AG10803 (cell line): ENCODE data around the gene PKP1.

Experiments
- DNase-seq: peaks from one replicate; pipeline ENCODE4 v3.0.0; 2010; ENCODE audit warnings: low read depth
- H3K4me3 ChIP-seq: 2 replicates; pipeline ENCODE4 v1.5.1; 2011; ENCODE audit warnings: mild to moderate bottlenecking, low read length, control low read depth
- CTCF ChIP-seq: conservative IDR thresholded peaks from 2 replicates; pipeline ENCODE4 v1.5.1; 2011; ENCODE audit warnings: mild to moderate bottlenecking, low read length, control low read depth, inconsistent platforms

The PKP1 gene

GRCh38 chr1:201354901-201355295 is 71.6 kb downstream of the PKP1 start:
- no peak overlapping the region for H3K4me3 ChIP-seq
- TF ChIP-seq CTCF = no peak
- no peak for DNase-seq

- DNase-seq = no peak
- H3K4me3 ChIP-seq = no peak overlapping the region
- TF ChIP-seq CTCF = no peak
Observed at GRCh38 chr1:201355471-201355870, 72.2 kb downstream of the PKP1 start.

GRCh38 chr1:201356236-201356635 is 72.9 kb downstream of the PKP1 start:
- TF ChIP-seq CTCF = no peak
- no peak overlapping the region for H3K4me3 ChIP-seq
- DNase-seq = no peak

GRCh38 chr1:201356701-201357100 is 73.4 kb downstream of the PKP1 start:
- DNase-seq = no peak
- TF ChIP-seq CTCF = no peak
- H3K4me3 ChIP-seq = no peak overlapping the region

- H3K4me3 ChIP-seq = no peak overlapping the region
- DNase-seq = no peak
- TF ChIP-seq CTCF = no peak
Observed at GRCh38 chr1:201357211-201357610, 73.9 kb downstream of the PKP1 start.

- no peak overlapping the region for H3K4me3 ChIP-seq
- DNase-seq = no peak
- TF ChIP-seq CTCF = no peak
Observed at GRCh38 chr1:201357636-201358348, 74.5 kb downstream of the PKP1 start.

GRCh38 chr1:201358596-201358995 is 75.3 kb downstream of the PKP1 start:
- TF ChIP-seq CTCF = no peak
- DNase-seq = peak; percentile 6
- no peak overlapping the region for H3K4me3 ChIP-seq
